Right lobe of liver (tissue), 4 donors: ENCODE data around the gene SHLD1.

Source experiments
- POLR2A ChIP-seq: fragments of 450-650 bp; IDR thresholded peaks from one replicate; pipeline ENCODE4 v1.6.1; 2017; ENCODE audit warnings: antibody characterized with exemption, mild to moderate bottlenecking
- TF ChIP-seq, protein P1 (sequence below), 4 donors: fragments of 200-600 bp in 3 of 4; fragments of 450-650 bp in 1 of 4; IDR thresholded peaks; one replicate each; pipeline versions ENCODE4 v1.5.1 to v1.8.0; 2016 to 2022; ENCODE audit warnings: antibody characterized with exemption in 4 of 4, mild to moderate bottlenecking in 2 of 4
- donor health status: DM: no; HTN: no; CAD: no.
- donor health status: DM: no; HTN: no; CAD: no.
- donor health status: DM: no; HTN: yes; CAD: no.

DNA sequence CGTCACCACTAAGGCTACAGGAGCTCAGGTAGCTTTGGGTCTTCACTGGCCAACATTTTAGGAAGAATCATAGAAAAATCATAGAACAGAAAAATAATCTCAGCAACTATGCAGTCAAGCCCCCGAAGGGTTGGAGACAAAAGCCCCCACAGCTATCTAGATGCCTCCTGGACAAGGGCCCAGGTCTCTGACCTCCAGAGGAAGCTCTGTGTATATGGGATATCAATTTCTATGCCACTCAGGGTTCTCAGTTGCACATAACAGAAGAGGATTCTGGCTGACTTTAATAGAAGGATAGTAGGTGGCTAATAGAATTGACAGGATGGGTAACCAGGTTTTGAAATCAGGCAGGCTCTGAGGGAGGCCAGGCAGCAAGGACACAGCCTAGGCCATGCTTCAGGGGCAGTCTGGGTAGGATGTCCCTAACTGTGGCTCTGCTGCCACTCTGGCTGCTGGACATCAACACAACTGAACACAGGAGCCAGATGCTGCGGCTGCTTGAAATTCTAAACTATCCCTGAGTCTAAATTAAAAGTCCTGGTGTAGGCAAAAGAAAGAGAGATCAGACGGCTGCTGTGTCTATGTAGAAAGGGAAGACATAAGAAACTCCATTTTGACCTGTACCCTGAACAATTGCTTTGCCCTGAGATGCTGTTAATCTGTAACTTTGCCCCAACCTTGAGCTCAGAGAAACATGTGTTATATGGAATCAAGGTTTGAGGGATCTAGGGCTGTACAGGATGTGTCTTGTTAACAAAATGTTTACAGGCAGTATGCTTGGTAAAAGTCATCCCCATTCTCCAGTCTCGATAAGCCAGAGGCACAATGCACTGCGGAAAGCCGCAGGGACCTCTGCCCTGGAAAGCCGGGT is 134.5 kb downstream of the SHLD1 start:
- TF ChIP-seq, protein P1, sequence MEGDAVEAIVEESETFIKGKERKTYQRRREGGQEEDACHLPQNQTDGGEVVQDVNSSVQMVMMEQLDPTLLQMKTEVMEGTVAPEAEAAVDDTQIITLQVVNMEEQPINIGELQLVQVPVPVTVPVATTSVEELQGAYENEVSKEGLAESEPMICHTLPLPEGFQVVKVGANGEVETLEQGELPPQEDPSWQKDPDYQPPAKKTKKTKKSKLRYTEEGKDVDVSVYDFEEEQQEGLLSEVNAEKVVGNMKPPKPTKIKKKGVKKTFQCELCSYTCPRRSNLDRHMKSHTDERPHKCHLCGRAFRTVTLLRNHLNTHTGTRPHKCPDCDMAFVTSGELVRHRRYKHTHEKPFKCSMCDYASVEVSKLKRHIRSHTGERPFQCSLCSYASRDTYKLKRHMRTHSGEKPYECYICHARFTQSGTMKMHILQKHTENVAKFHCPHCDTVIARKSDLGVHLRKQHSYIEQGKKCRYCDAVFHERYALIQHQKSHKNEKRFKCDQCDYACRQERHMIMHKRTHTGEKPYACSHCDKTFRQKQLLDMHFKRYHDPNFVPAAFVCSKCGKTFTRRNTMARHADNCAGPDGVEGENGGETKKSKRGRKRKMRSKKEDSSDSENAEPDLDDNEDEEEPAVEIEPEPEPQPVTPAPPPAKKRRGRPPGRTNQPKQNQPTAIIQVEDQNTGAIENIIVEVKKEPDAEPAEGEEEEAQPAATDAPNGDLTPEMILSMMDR (IDR thresholded peaks at IDR 0.05), result no peak
- TF ChIP-seq POLR2A, result no peak
